Smooth muscle cell (in vitro differentiated cells): ENCODE data around the gene PIK3CD. TPM values are rescaled to one million over a fixed set of nuclear protein-coding genes. Genes with fewer than 3 reads are reported as not detected.

Source experiments
- DNase-seq: peaks from one replicate; lab custom pipeline; 2025; ENCODE audit not compliant: unreplicated experiment; lab: John Stamatoyannopoulos, UW
- H2AFZ ChIP-seq: fragments of 200-600 bp; sonication (generic); 2 replicates; pipeline ENCODE4 v1.6.0; 2016; ENCODE audit warnings: antibody characterized with exemption, low read depth, mild to moderate bottlenecking
- H3F3A ChIP-seq: fragments of 200-600 bp; sonication (generic); 2 replicates; pipeline ENCODE4 v1.6.0; 2017; ENCODE audit warnings: antibody characterized with exemption, low read depth
- H3K27ac ChIP-seq: fragments of 200-600 bp; sonication (generic); 2 replicates; pipeline ENCODE4 v1.5.1; 2016; ENCODE audit warnings: low read depth, mild to moderate bottlenecking
- H3K27me3 ChIP-seq: fragments of 200-600 bp; sonication (generic); 2 replicates; pipeline ENCODE4 v1.6.1; 2016; ENCODE audit warnings: low read depth, mild to moderate bottlenecking
- H3K36me3 ChIP-seq: fragments of 200-600 bp; sonication (generic); 2 replicates; pipeline ENCODE4 v1.5.1; 2016; ENCODE audit warnings: low read depth
- H3K4me1 ChIP-seq: fragments of 200-600 bp; sonication (generic); 2 replicates; pipeline ENCODE4 v1.5.1; 2016; ENCODE audit warnings: low read depth
- H3K4me2 ChIP-seq: fragments of 200-600 bp; sonication (generic); 2 replicates; pipeline ENCODE4 v1.6.0; 2016; ENCODE audit warnings: mild to moderate bottlenecking
- H3K4me3 ChIP-seq: fragments of 200-600 bp; sonication (generic); 2 replicates; pipeline ENCODE4 v1.5.1; 2016; ENCODE audit warnings: mild to moderate bottlenecking
- H3K79me2 ChIP-seq: fragments of 200-600 bp; sonication (generic); 2 replicates; pipeline ENCODE4 v1.6.0; 2016; ENCODE audit warnings: low read depth, mild to moderate bottlenecking
- H3K9ac ChIP-seq: fragments of 200-600 bp; sonication (generic); 2 replicates; pipeline ENCODE4 v1.6.0; 2016; ENCODE audit warnings: low read depth
- H3K9me3 ChIP-seq: fragments of 200-600 bp; sonication (generic); replicated peaks from 2 replicates; pipeline ENCODE4 v1.5.1; 2016; ENCODE audit warnings: low read depth
- H4K20me1 ChIP-seq: fragments of 200-600 bp; sonication (generic); 2 replicates; pipeline ENCODE4 v1.6.0; 2016; ENCODE audit warnings: low read depth
- CTCF ChIP-seq: fragments of 200-600 bp; sonication (generic); IDR thresholded peaks from 2 replicates; pipeline ENCODE4 v1.5.1; 2017; ENCODE audit warnings: borderline replicate concordance, mild to moderate bottlenecking, antibody characterized with exemption; ENCODE audit not compliant: insufficient read depth, poor library complexity, severe bottlenecking
- WGBS: methylation state at CpG from one replicate; pipeline ENCODE4 v1.1.7; 2016; ENCODE audit warnings: low lambda C conversion rate; 5-methylcytosine and 5-hydroxymethylcytosine counted together
- polyA plus RNA-seq: library from polyadenylated mRNA; unstranded; fragments of >200 nt; fragmentation: Nextera tagmentation; extraction: Ambion mirVana; gene quantifications from 2 replicates; pipeline ENCODE4 v1.2.1, GENCODE V29; 2016
- total RNA-seq: library from RNA; depleted of rRNA; stranded (reverse); fragments of >200 nt; gene quantifications from 2 replicates; pipeline ENCODE4 v1.2.3, GENCODE V29; 2014

PIK3CD gene
- total and polyA plus RNA-seq, 2 experiments from 2014 or later, result 3.9 to 4.1 TPM

GRCh38 chr1:9736241-9736640 lies 84.7 kb downstream of the PIK3CD start:
- Histone ChIP-seq H3K9me3 (no peaks in the 10 kb centered on the region), H3K4me3 (no peak overlapping the region), H3K4me2 (no peak overlapping the region), H3K79me2 (no peaks in the 10 kb centered on the region), H3K27me3 (no peaks in the 10 kb centered on the region), H3K4me1 (no peaks in the 10 kb centered on the region), H3F3A (no peaks in the 10 kb centered on the region), H3K27ac (no peak overlapping the region), H3K36me3 (peaks cover 3% of the 10 kb centered on the region), H3K9ac (no peak overlapping the region), H4K20me1 (no peaks in the 10 kb centered on the region), H2AFZ (no peak overlapping the region)
- TF ChIP-seq CTCF, result no peak
- 96% methylated on average over 5 of the region's 5 CpGs for WGBS
- DNase-seq, result no peak

GRCh38 chr1:9737057-9737456 lies 85.5 kb downstream of the PIK3CD start:
- H3K36me3 ChIP-seq, result peaks cover 3% of the 10 kb centered on the region

GRCh38 chr1:9737671-9738070 lies 86.1 kb downstream of the PIK3CD start:
- 95% methylated on average over 10 of the region's 10 CpGs for WGBS
- no peak overlapping the region for H3K4me3 ChIP-seq
- DNase-seq, result no peak
- TF ChIP-seq CTCF, result no peak
- H3K27me3 ChIP-seq, result no peaks in the 10 kb centered on the region
- no peak overlapping the region for H3K9ac ChIP-seq
- no peak overlapping the region for H3K4me2 ChIP-seq
- H4K20me1 ChIP-seq, result no peaks in the 10 kb centered on the region
- no peaks in the 10 kb centered on the region for H3K79me2 ChIP-seq
- H3K4me1 ChIP-seq, result no peaks in the 10 kb centered on the region
- peaks cover 3% of the 10 kb centered on the region for H3K36me3 ChIP-seq
- no peak overlapping the region for H3K27ac ChIP-seq
- H3K9me3 ChIP-seq, result no peaks in the 10 kb centered on the region
- H2AFZ ChIP-seq, result no peak overlapping the region
- H3F3A ChIP-seq, result no peaks in the 10 kb centered on the region

More at GRCh38 chr1:9737057-9737456, 85.5 kb downstream of the PIK3CD start:
- Histone ChIP-seq H2AFZ (no peak overlapping the region), H3K9ac (no peak overlapping the region), H3K27me3 (no peaks in the 10 kb centered on the region), H4K20me1 (no peaks in the 10 kb centered on the region), H3K9me3 (no peaks in the 10 kb centered on the region), H3F3A (no peaks in the 10 kb centered on the region), H3K4me3 (no peak overlapping the region), H3K79me2 (no peaks in the 10 kb centered on the region), H3K4me1 (no peaks in the 10 kb centered on the region), H3K4me2 (no peak overlapping the region), H3K27ac (no peak overlapping the region)
- WGBS, result 89% methylated on average over 9 of the region's 9 CpGs
- no peak for TF ChIP-seq CTCF
- no peak for DNase-seq

- no peaks in the 10 kb centered on the region for H3F3A ChIP-seq
- peaks cover 3% of the 10 kb centered on the region for H3K36me3 ChIP-seq
- no peaks in the 10 kb centered on the region for H3K4me1 ChIP-seq
- H2AFZ ChIP-seq, result no peak overlapping the region
- H4K20me1 ChIP-seq, result no peaks in the 10 kb centered on the region
- no peak overlapping the region for H3K27ac ChIP-seq
- no peak overlapping the region for H3K9ac ChIP-seq
- no peak for TF ChIP-seq CTCF
- H3K79me2 ChIP-seq, result no peaks in the 10 kb centered on the region
- no peaks in the 10 kb centered on the region for H3K9me3 ChIP-seq
- H3K4me2 ChIP-seq, result no peak overlapping the region
- no peaks in the 10 kb centered on the region for H3K27me3 ChIP-seq
- no peak for DNase-seq
- no peak overlapping the region for H3K4me3 ChIP-seq
- WGBS, result 98% methylated on average over 28 of the region's 28 CpGs
These were observed 92.7 kb downstream of the PIK3CD start for GRCh38 chr1:9744106-9744799.
